Left lung (tissue), 10 donors: ENCODE data around the gene MBP. TPM values are rescaled to one million over a fixed set of nuclear protein-coding genes. Genes with fewer than 3 reads are reported as not detected.

Experiments
- ATAC-seq: fragments of 200-7000 bp; cut with Tn5 transposase; one replicate; pipeline ENCODE4 v1.9.1; 2020; ENCODE audit warnings: moderate library complexity
- DNase-seq, 4 donors: peaks; one replicate each; pipeline ENCODE4 v3.0.0-alpha.2; 2013 to 2020
- H3K27ac ChIP-seq, 2 donors: fragments of 200-600 bp; sonication (generic) in 1 of 2; one replicate each; pipeline versions ENCODE4 v1.5.0 to v1.8.0; 2020 to 2021
- H3K27me3 ChIP-seq, 2 donors: fragments of 200-600 bp; sonication (generic) in 1 of 2; one replicate each; pipeline versions ENCODE4 v1.5.0 to v1.8.0; 2020 to 2021
- H3K36me3 ChIP-seq, 2 donors: fragments of 200-600 bp; sonication (generic) in 1 of 2; one replicate each; pipeline versions ENCODE4 v1.5.0 to v1.8.0; 2020 to 2021
- H3K4me1 ChIP-seq, 2 donors: fragments of 200-600 bp; one replicate each; pipeline ENCODE4 v1.8.0; 2021
- H3K4me3 ChIP-seq, 2 donors: fragments of 200-600 bp; sonication (generic) in 1 of 2; one replicate each; pipeline versions ENCODE4 v1.5.0 to v1.8.0; 2020 to 2021; ENCODE audit warnings: mild to moderate bottlenecking in 1 of 2
- H3K9me3 ChIP-seq, 2 donors: fragments of 200-600 bp; sonication (generic) in 1 of 2; one replicate each; pipeline versions ENCODE4 v1.5.0 to v1.8.0; 2020 to 2021
- intact Hi-C, 2 donors: fragments of 100-400 bp; cut with DNase I; formaldehyde crosslinking; loops; one replicate each; pipeline versions ENCODE4 v1.11.2 to v1.14.2; 2022
- polyA plus RNA-seq, 6 donors: library from polyadenylated mRNA; unstranded; fragments of 120-200 nt; gene quantifications; one replicate each; pipeline ENCODE4 v1.2.1, GENCODE V29; 2013; ENCODE audit not compliant: insufficient read length in 6 of 6
- total RNA-seq, 2 donors: library from RNA; stranded (reverse); fragmentation: NEBNext Ultra II Directional; extraction: Animal tissue kit (Norgen Biotek cat#: 25700); gene quantifications; one replicate each; pipeline ENCODE4 v1.2.1, GENCODE V29; 2021
- TF ChIP-seq, protein P1 (sequence below), 2 donors: fragments of 200-600 bp; sonication (generic) in 1 of 2; IDR thresholded peaks; one replicate each; pipeline versions ENCODE4 v1.5.0 to v1.8.0; 2021; ENCODE audit warnings: antibody characterized with exemption in 2 of 2
- donor health status: DM: no; HTN: yes; CAD: no.
- donor health status: DM: no; HTN: no; CAD: no.

MBP gene
- total and polyA plus RNA-seq, 8 donors, result 8.8 to 56.7 (median 10.8) TPM

DNA sequence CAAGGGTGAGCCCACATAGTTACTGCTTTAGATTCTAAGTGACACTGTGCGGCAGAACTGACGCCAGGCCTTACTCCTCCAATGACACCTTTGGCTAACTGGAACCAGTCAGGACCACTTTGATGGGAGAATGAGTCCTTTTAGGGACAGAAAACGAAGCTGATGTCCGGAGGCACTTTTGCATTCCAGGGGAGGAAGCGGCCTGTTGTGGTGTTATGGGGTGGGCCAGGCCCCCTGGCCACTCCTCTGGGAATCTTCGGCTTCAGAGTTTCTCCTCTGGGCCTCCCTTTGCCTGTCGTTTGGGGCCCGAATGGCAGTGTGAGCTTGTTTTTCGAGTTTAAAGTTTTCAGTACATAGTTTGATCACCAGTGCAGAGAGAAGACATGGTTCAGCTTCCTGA is 65.9 kb downstream of the MBP start:
- ATAC-seq, result no peak
- DNase-seq, result no peak
- peaks cover 22 to 99% of the 10 kb centered on the region in 2 donors for H3K4me1 ChIP-seq
- H3K27me3 ChIP-seq, result no peaks in the 10 kb centered on the region
- intact Hi-C loops, result loop anchor here in 1 of 2 donors (10.0 kb wide), 1 partner anchor 48 kb away; no protein-coding TSS in a partner anchor
- no peak overlapping the region for H3K4me3 ChIP-seq
- peaks cover 0 to 11% of the 10 kb centered on the region in 2 donors for H3K36me3 ChIP-seq
- H3K27ac ChIP-seq, result peak overlapping the region; percentile 68 to 97
- H3K9me3 ChIP-seq, result no peaks in the 10 kb centered on the region
- TF ChIP-seq, protein P1, sequence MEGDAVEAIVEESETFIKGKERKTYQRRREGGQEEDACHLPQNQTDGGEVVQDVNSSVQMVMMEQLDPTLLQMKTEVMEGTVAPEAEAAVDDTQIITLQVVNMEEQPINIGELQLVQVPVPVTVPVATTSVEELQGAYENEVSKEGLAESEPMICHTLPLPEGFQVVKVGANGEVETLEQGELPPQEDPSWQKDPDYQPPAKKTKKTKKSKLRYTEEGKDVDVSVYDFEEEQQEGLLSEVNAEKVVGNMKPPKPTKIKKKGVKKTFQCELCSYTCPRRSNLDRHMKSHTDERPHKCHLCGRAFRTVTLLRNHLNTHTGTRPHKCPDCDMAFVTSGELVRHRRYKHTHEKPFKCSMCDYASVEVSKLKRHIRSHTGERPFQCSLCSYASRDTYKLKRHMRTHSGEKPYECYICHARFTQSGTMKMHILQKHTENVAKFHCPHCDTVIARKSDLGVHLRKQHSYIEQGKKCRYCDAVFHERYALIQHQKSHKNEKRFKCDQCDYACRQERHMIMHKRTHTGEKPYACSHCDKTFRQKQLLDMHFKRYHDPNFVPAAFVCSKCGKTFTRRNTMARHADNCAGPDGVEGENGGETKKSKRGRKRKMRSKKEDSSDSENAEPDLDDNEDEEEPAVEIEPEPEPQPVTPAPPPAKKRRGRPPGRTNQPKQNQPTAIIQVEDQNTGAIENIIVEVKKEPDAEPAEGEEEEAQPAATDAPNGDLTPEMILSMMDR (IDR thresholded peaks at IDR 0.05), result no peak

DNA sequence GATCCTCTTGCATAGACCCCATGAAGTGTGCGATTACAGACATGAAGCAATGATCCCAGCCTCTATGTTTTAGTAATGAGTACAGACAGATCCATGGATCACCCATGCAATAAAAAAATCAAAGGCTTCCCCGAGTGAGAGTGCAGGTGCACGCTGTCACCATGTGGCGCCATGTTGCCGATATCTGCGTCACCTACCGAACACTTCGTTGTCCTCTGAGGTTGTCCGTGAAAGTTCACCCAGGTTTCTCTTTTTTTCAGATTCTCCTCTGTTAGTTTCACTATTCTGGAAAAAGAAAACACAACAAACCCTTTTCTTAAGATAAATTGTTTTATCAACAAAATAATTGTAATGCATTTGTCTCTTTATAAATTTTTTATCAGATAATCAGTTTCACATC is 66.5 kb downstream of the MBP start:
- intact Hi-C loops, result loop anchor here in 1 of 2 donors (10.0 kb wide), 1 partner anchor 49 kb away; no protein-coding TSS in a partner anchor
- no peak for DNase-seq
- TF ChIP-seq, protein P1 (IDR thresholded peaks at IDR 0.05), result no peak
- Histone ChIP-seq H3K36me3 (peaks cover 0 to 11% of the 10 kb centered on the region in 2 donors), H3K27ac (peak overlapping the region; percentile 77 to 97), H3K9me3 (no peaks in the 10 kb centered on the region), H3K4me3 (no peak overlapping the region), H3K27me3 (no peaks in the 10 kb centered on the region), H3K4me1 (peaks cover 22 to 99% of the 10 kb centered on the region in 2 donors)
- no peak for ATAC-seq

DNA sequence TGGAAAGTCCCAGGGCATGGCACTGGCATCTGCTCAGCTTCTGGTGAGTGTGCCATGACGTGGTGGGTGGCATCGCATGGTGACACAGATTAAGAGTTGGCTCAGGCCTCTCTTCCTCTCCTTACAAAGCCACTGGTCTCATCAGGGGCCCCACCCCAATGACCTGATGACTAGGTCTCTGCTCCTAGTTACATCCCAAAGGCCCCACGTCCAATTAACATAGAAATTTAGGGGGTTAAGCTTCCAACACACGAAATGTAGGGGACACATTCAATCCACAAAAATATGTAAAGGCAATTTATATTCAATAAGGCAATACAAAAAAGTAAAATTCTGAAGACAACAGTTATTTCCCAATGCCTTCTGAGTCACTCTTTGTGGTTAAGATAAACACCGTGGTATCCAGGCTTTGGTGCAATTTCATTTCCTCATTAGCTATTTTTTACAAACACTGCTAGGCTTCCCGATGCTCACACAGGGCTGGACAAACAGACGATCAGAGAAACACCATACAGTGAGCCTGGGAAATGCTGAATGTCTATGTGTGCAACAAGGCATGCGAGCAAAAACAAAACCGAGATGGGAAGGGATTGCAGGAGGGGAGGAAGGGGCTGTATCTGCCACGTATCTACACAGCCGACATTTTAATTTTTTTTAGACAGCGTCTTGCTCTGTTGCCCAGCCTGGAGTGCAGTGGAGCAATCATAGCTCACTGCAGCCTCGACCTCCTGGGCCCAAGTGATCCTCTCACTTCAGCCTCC is 67.2 kb downstream of the MBP start:
- ATAC-seq (peak; percentile 48), DNase-seq (peak in 2 of 4 donors; percentile 84 to 86)
- Histone ChIP-seq H3K9me3 (no peaks in the 10 kb centered on the region), H3K36me3 (peaks cover 0 to 8% of the 10 kb centered on the region in 2 donors), H3K4me3 (no peak overlapping the region), H3K27ac (peak overlapping the region; percentile 77 to 97), H3K27me3 (no peaks in the 10 kb centered on the region), H3K4me1 (peaks cover 22 to 99% of the 10 kb centered on the region in 2 donors)
- TF ChIP-seq, protein P1 (IDR thresholded peaks at IDR 0.05), result no peak
- intact Hi-C loops, result loop anchor here in 1 of 2 donors (10.0 kb wide), 1 partner anchor 49 kb away; no protein-coding TSS in a partner anchor

DNA sequence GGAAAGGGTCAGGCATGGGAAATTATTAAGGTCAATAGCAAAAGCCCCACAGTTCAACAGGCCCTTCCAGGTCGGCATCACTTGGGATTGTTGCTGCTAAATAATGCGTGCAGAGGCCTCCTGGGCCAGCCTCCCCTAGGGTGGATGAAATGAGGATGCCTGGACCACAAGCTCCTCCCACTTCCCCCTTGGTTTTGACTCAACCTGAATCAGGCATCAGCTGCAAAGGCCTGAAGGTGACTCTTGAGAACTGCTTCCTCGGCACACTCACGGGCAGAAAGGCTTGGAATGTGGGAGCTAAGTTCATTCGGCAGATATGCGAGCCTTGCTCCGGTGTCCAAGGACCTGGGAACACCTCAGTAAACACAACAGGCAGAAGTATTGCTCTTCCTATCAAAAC is 69.3 kb downstream of the MBP start:
- Histone ChIP-seq H3K36me3 (peaks cover 0 to 8% of the 10 kb centered on the region in 2 donors), H3K27me3 (no peaks in the 10 kb centered on the region), H3K27ac (peak overlapping the region; percentile 67 to 97), H3K4me1 (peaks cover 18 to 86% of the 10 kb centered on the region in 2 donors), H3K9me3 (no peaks in the 10 kb centered on the region), H3K4me3 (no peak overlapping the region)
- intact Hi-C loops, result loop anchor here in 1 of 2 donors (10.0 kb wide), 1 partner anchor 52 kb away; no protein-coding TSS in a partner anchor
- TF ChIP-seq, protein P1 (IDR thresholded peaks at IDR 0.05), result no peak
- DNase-seq (peak in 1 of 4 donors; percentile 64), ATAC-seq (no peak)

DNA sequence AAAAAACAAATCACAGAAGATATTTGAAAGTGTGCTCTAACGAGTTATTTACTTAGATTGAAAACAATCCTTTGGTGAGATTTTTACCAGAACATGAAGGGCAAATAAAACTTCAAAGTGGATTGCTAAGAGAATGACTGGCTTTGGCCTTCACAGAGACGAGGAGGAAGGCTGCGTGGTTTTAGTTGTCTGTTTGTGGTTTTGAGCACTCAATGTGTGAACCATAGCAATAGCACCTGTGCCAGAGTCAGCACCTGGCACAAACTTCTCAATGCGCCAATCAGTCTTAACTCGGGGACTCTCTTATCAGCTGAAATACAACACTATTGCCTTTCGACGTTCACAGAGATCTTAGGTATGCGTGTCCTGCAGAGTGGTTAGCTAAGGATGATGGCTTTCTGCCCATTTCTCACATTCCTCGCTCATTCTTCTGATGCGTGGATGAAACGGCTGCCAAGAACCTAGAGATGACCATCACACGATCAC is 70.0 kb downstream of the MBP start:
- H3K27ac ChIP-seq, result peak overlapping the region; percentile 67 to 97
- TF ChIP-seq, protein P1 (IDR thresholded peaks at IDR 0.05), result no peak
- H3K9me3 ChIP-seq, result no peaks in the 10 kb centered on the region
- DNase-seq, result no peak
- peaks cover 16 to 80% of the 10 kb centered on the region in 2 donors for H3K4me1 ChIP-seq
- H3K36me3 ChIP-seq, result peaks cover 0 to 8% of the 10 kb centered on the region in 2 donors
- no peaks in the 10 kb centered on the region for H3K27me3 ChIP-seq
- no peak overlapping the region for H3K4me3 ChIP-seq
- intact Hi-C loops, result loop anchor here in 1 of 2 donors (10.0 kb wide), 1 partner anchor 52 kb away; no protein-coding TSS in a partner anchor
- ATAC-seq, result peak; percentile 43
